K562 (cell line): ENCODE measurements around the gene OLIG2.

Experiments
- CBX5 ChIP-seq: IDR thresholded peaks from 2 replicates; pipeline ENCODE4 v1.6.1; 2014; ENCODE audit warnings: low read depth, borderline replicate concordance
- E2F4 ChIP-seq: sonication (generic); formaldehyde crosslinking; IDR thresholded peaks from 2 replicates; pipeline ENCODE4 v1.8.0; 2022; ENCODE audit warnings: mild to moderate bottlenecking, low read depth, missing genetic modification reagents
- FOXM1 ChIP-seq, 2 experiments: fragments of 450-650 bp in 1 of 2; sonication (generic) in 1 of 2; formaldehyde crosslinking in 1 of 2; IDR thresholded peaks; 2 replicates each; pipeline versions ENCODE4 v1.6.1 to v1.9.0; 2017 to 2022; ENCODE audit warnings: low read depth in 2 of 2, mild to moderate bottlenecking in 2 of 2, missing genetic modification reagents in 1 of 2, moderate library complexity in 1 of 2
- POLR2A ChIP-seq: fragments of 450-650 bp; conservative IDR thresholded peaks from 2 replicates; pipeline ENCODE4 v1.6.1; 2016
- RAD21 ChIP-seq, 2 experiments: fragments of 250-450 bp in 1 of 2; fragments of 450-650 bp in 1 of 2; sonication (Bioruptor Pico) in 1 of 2; formaldehyde crosslinking in 1 of 2; IDR thresholded peaks in 1 of 2; conservative IDR thresholded peaks in 1 of 2; 2 replicates each; pipeline versions ENCODE4 v1.4.0 to v1.8.0; 2020 to 2022; ENCODE audit warnings: mild to moderate bottlenecking in 2 of 2, moderate library complexity in 1 of 2
- SP2 ChIP-seq: IDR thresholded peaks from 2 replicates; pipeline ENCODE4 v1.6.1; 2011; ENCODE audit warnings: mild to moderate bottlenecking, low read depth, low read length, moderate library complexity; ENCODE audit not compliant: poor library complexity, severe bottlenecking; ENCODE audit errors: extremely low read depth
- TOE1 ChIP-seq, 2 experiments: fragments of 450-650 bp in 1 of 2; sonication (generic) in 1 of 2; formaldehyde crosslinking in 1 of 2; IDR thresholded peaks; 2 replicates each; pipeline versions ENCODE4 v1.7.1 to v1.8.0; 2016 to 2022; ENCODE audit warnings: borderline replicate concordance in 2 of 2, mild to moderate bottlenecking in 2 of 2, antibody characterized with exemption in 1 of 2, inconsistent platforms in 1 of 2, low read depth in 1 of 2, missing genetic modification reagents in 1 of 2, moderate library complexity in 1 of 2
- ZFX ChIP-seq: sonication (generic); formaldehyde crosslinking; IDR thresholded peaks from 2 replicates; pipeline ENCODE4 v1.8.0; 2022; ENCODE audit warnings: mild to moderate bottlenecking, missing genetic modification reagents, moderate library complexity
- ZNF197 ChIP-seq: fragments of 200-800 bp; sonication (Bioruptor generic); IDR thresholded peaks from 2 replicates; pipeline ENCODE4 v1.6.1; 2016; ENCODE audit warnings: low read depth, missing genetic modification characterization, missing compliant biosample characterization
- ZNF592 ChIP-seq: fragments of 450-650 bp; IDR thresholded peaks from 2 replicates; pipeline ENCODE4 v1.6.1; 2017; ENCODE audit warnings: antibody characterized with exemption, mild to moderate bottlenecking
- ZNF695 ChIP-seq: fragments of 450-650 bp; formaldehyde crosslinking; IDR thresholded peaks from 2 replicates; pipeline ENCODE4 v1.4.0; 2020; ENCODE audit warnings: mild to moderate bottlenecking, moderate library complexity

GRCh38 chr21:32977216-32977615 is 48.5 kb upstream of the OLIG2 start:
- TF ChIP-seq E2F4: no peak
- TF ChIP-seq SP2: no peak
- no peak for TF ChIP-seq ZNF695 (CRISPR knock-in tag)
- no peak for TF ChIP-seq POLR2A
- TF ChIP-seq CBX5: no peak
- no peak for TF ChIP-seq ZNF592
- TF ChIP-seq ZNF197 (CRISPR knock-in tag): no peak
- no peak for TF ChIP-seq TOE1 (IDR thresholded peaks at IDR 0.05; ENCODE audit: borderline replicate concordance)
- no peak for TF ChIP-seq TOE1 (CRISPR knock-in tag; IDR thresholded peaks at IDR 0.05; ENCODE audit: borderline replicate concordance, low read depth)
- TF ChIP-seq FOXM1 (IDR thresholded peaks at IDR 0.05; ENCODE audit: low read depth): no peak
- TF ChIP-seq FOXM1 (CRISPR knock-in tag; IDR thresholded peaks at IDR 0.05; ENCODE audit: low read depth): no peak
- no peak for TF ChIP-seq RAD21 (CRISPR knock-in tag; conservative IDR thresholded peaks at IDR 0.05 in 1 of 2, IDR thresholded peaks at IDR 0.05 in 1 of 2)
- TF ChIP-seq ZFX (CRISPR knock-in tag): no peak
